OCI-LY1 (cell line): ENCODE data around the gene PSORS1C1.

Source experiments
- H2AFZ ChIP-seq: fragments of 200-600 bp; sonication (generic), shearing (Covaris generic); 2 replicates; pipeline ENCODE4 v1.6.0; 2014; ENCODE audit warnings: antibody characterized with exemption, mild to moderate bottlenecking, low read length
- H3F3A ChIP-seq: fragments of 200-600 bp; sonication (generic), shearing (Covaris generic); 2 replicates; pipeline ENCODE4 v1.6.0; 2014; ENCODE audit warnings: mild to moderate bottlenecking, antibody characterized with exemption, low read length, moderate library complexity; ENCODE audit not compliant: insufficient read depth
- H3K27ac ChIP-seq: fragments of 200-600 bp; sonication (generic); 2 replicates; pipeline ENCODE4 v1.5.1; 2014; ENCODE audit warnings: low read length, mixed run types, mild to moderate bottlenecking, low read depth; ENCODE audit not compliant: poor library complexity, severe bottlenecking
- H3K27me3 ChIP-seq: fragments of 200-600 bp; sonication (generic); 2 replicates; pipeline ENCODE4 v1.6.0; 2014; ENCODE audit warnings: antibody characterized with exemption, mild to moderate bottlenecking, low read length, moderate library complexity; ENCODE audit not compliant: insufficient read depth
- H3K36me3 ChIP-seq: fragments of 200-600 bp; sonication (generic); 2 replicates; pipeline ENCODE4 v1.6.1; 2014; ENCODE audit warnings: mild to moderate bottlenecking, antibody characterized with exemption, low read length, moderate library complexity, mixed read lengths; ENCODE audit not compliant: insufficient read depth
- H3K4me1 ChIP-seq: fragments of 200-600 bp; sonication (generic); 2 replicates; pipeline ENCODE4 v1.5.1; 2014; ENCODE audit warnings: mild to moderate bottlenecking, low read length, moderate library complexity; ENCODE audit not compliant: insufficient read depth, severe bottlenecking
- H3K4me2 ChIP-seq: fragments of 200-600 bp; sonication (generic), shearing (Covaris generic); 2 replicates; pipeline ENCODE4 v1.6.1; 2014; ENCODE audit warnings: low read length
- H3K4me3 ChIP-seq: fragments of 200-600 bp; sonication (generic); 2 replicates; pipeline ENCODE4 v1.5.1; 2014; ENCODE audit warnings: low read length, low read depth, mild to moderate bottlenecking, mixed read lengths; ENCODE audit not compliant: poor library complexity, severe bottlenecking
- H3K79me2 ChIP-seq: fragments of 200-600 bp; shearing (Covaris generic); 2 replicates; pipeline ENCODE4 v1.6.1; 2016; ENCODE audit warnings: mixed run types, low read length, mixed read lengths; ENCODE audit not compliant: insufficient read depth
- H3K9ac ChIP-seq: fragments of 200-600 bp; sonication (generic), shearing (Covaris generic); 2 replicates; pipeline ENCODE4 v1.6.1; 2014; ENCODE audit warnings: mild to moderate bottlenecking, low read length, mixed read lengths
- H3K9me2 ChIP-seq: fragments of 200-600 bp; sonication (generic), shearing (Covaris generic); 2 replicates; pipeline ENCODE4 v1.6.1; 2014; ENCODE audit warnings: low read depth, mild to moderate bottlenecking, low read length, mixed read lengths
- H3K9me3 ChIP-seq: fragments of 200-600 bp; shearing (Covaris generic); 2 replicates; pipeline ENCODE4 v1.6.1; 2014; ENCODE audit warnings: low read length, mixed read lengths
- H4K20me1 ChIP-seq: fragments of 200-600 bp; sonication (generic), shearing (Covaris generic); 2 replicates; pipeline ENCODE4 v1.6.0; 2016; ENCODE audit warnings: mild to moderate bottlenecking, low read length; ENCODE audit not compliant: insufficient read depth
- EZH2 ChIP-seq: fragments of 200-600 bp; sonication (generic), shearing (Covaris generic); IDR thresholded peaks from 2 replicates; pipeline ENCODE4 v1.8.0; 2017; ENCODE audit warnings: borderline replicate concordance, mixed run types, mild to moderate bottlenecking, antibody characterized with exemption, low read length, moderate library complexity, mixed read lengths
- TF ChIP-seq, protein P1 (sequence below): fragments of 200-600 bp; sonication (generic), shearing (Covaris generic); IDR thresholded peaks from 2 replicates; pipeline ENCODE4 v1.5.1; 2017; ENCODE audit warnings: mild to moderate bottlenecking, antibody characterized with exemption, low read length, moderate library complexity, mixed read lengths

The PSORS1C1 gene

GRCh38 chr6:31113861-31114540 lies 599 bp upstream of the PSORS1C1 start:
- Histone ChIP-seq H3K4me3 (no peak overlapping the region), H3K27me3 (peaks cover 5% of the 10 kb centered on the region; the same call in 1 of the 2 replicates), H3K36me3 (no peaks in the 10 kb centered on the region), H2AFZ (no peak overlapping the region), H3K9ac (no peak overlapping the region), H3K27ac (no peak overlapping the region), H3K4me2 (no peak overlapping the region), H3K79me2 (no peaks in the 10 kb centered on the region), H3K4me1 (no peaks in the 10 kb centered on the region), H3K9me3 (no peaks in the 10 kb centered on the region), H3F3A (no peaks in the 10 kb centered on the region), H3K9me2 (no peaks in the 10 kb centered on the region), H4K20me1 (no peaks in the 10 kb centered on the region)
- TF ChIP-seq, protein P1, sequence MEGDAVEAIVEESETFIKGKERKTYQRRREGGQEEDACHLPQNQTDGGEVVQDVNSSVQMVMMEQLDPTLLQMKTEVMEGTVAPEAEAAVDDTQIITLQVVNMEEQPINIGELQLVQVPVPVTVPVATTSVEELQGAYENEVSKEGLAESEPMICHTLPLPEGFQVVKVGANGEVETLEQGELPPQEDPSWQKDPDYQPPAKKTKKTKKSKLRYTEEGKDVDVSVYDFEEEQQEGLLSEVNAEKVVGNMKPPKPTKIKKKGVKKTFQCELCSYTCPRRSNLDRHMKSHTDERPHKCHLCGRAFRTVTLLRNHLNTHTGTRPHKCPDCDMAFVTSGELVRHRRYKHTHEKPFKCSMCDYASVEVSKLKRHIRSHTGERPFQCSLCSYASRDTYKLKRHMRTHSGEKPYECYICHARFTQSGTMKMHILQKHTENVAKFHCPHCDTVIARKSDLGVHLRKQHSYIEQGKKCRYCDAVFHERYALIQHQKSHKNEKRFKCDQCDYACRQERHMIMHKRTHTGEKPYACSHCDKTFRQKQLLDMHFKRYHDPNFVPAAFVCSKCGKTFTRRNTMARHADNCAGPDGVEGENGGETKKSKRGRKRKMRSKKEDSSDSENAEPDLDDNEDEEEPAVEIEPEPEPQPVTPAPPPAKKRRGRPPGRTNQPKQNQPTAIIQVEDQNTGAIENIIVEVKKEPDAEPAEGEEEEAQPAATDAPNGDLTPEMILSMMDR: no peak
- no peak for TF ChIP-seq EZH2

DNA sequence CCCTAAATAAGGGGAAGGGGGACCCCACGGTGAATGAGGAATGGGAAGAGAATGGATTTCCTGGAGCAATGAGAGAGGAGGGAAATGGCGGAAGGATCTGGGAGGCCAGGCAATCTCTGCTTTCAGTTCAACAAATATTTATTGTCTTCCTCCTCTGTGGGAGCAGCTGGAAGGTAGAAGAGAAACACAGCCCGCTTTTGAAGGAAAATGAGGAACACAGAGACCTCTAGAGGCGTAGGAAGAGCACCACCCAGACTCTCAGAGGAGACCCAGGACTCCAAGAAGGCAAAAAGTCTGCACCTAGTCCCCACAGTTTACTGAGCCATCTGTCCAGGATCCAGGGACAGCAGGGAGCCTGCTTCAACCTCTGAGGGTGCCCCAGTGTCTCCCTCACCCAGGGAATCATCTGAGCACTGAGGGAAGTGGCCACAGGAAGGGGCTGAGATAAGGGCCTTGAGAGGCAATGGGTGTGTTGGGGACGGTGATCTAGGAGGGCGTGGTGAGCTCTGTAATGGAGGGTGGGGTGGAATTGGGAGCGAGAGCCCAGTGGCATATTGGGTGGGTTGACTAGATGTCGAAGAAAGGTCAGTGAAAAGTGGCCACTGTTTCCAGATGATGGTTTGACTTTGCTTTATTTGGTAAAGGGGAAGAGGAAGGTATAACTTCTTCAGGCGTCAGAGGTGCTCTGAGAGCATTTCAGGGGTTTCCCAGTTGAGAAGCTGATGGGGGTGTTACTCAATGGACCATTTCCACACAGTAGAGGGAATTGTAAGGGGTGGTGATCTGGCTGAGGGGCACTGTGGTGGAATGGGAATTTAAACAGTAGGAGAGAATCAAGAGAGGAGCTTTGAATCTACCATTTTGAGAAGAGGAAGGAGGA lies 610 bp downstream of the PSORS1C1 start:
- Histone ChIP-seq H3K79me2 (no peaks in the 10 kb centered on the region), H4K20me1 (no peaks in the 10 kb centered on the region), H3K9me2 (no peaks in the 10 kb centered on the region), H3K4me3 (no peak overlapping the region), H3K27me3 (peaks cover 5% of the 10 kb centered on the region; the same call in 1 of the 2 replicates), H3K9ac (no peak overlapping the region), H3F3A (no peaks in the 10 kb centered on the region), H2AFZ (no peak overlapping the region), H3K4me2 (no peak overlapping the region), H3K36me3 (no peaks in the 10 kb centered on the region), H3K27ac (no peak overlapping the region), H3K9me3 (no peaks in the 10 kb centered on the region), H3K4me1 (no peaks in the 10 kb centered on the region)
- TF ChIP-seq, protein P1: peak; percentile 28; the same call in 1 of the 2 replicates
- TF ChIP-seq EZH2: no peak

- Histone ChIP-seq H3K27ac (no peak overlapping the region), H3K4me3 (no peak overlapping the region), H3K4me2 (no peak overlapping the region)
Measured at GRCh38 chr6:31115941-31116560, 1.5 kb downstream of the PSORS1C1 start.

More at GRCh38 chr6:31115941-31116560, 1.5 kb downstream of the PSORS1C1 start:
- H3K9me2 ChIP-seq: no peaks in the 10 kb centered on the region
- H3K4me1 ChIP-seq: no peaks in the 10 kb centered on the region
- no peaks in the 10 kb centered on the region for H4K20me1 ChIP-seq
- no peaks in the 10 kb centered on the region for H3K9me3 ChIP-seq
- H3K27me3 ChIP-seq: peaks cover 5% of the 10 kb centered on the region; the same call in 1 of the 2 replicates
- H3K79me2 ChIP-seq: no peaks in the 10 kb centered on the region
- no peak overlapping the region for H2AFZ ChIP-seq
- H3K36me3 ChIP-seq: no peaks in the 10 kb centered on the region
- no peak overlapping the region for H3K9ac ChIP-seq
- no peaks in the 10 kb centered on the region for H3F3A ChIP-seq
- TF ChIP-seq, protein P1: no peak
- TF ChIP-seq EZH2: no peak
